DOHH2 (cell line): ENCODE results near the gene KIF26B.

Experiments
- H3F3A ChIP-seq: fragments of 200-600 bp; sonication (generic), shearing (Covaris generic); 2 replicates; pipeline ENCODE4 v1.6.0; 2016; ENCODE audit warnings: antibody characterized with exemption, mild to moderate bottlenecking; ENCODE audit not compliant: control insufficient read depth, insufficient read depth
- H3K27ac ChIP-seq: fragments of 200-600 bp; sonication (generic); 2 replicates; pipeline ENCODE4 v1.5.1; 2014; ENCODE audit warnings: low read depth, mild to moderate bottlenecking, low read length, moderate library complexity
- H3K27me3 ChIP-seq: fragments of 200-600 bp; sonication (generic); 2 replicates; pipeline ENCODE4 v1.6.1; 2014; ENCODE audit warnings: mild to moderate bottlenecking, low read length, mixed read lengths; ENCODE audit not compliant: control insufficient read depth
- H3K36me3 ChIP-seq: fragments of 200-600 bp; sonication (generic); 2 replicates; pipeline ENCODE4 v1.6.1; 2014; ENCODE audit warnings: mild to moderate bottlenecking, low read length, moderate library complexity, mixed read lengths; ENCODE audit not compliant: control insufficient read depth
- H3K4me1 ChIP-seq: fragments of 200-600 bp; sonication (generic); 2 replicates; pipeline ENCODE4 v1.6.1; 2014; ENCODE audit warnings: mild to moderate bottlenecking, low read length, mixed read lengths; ENCODE audit not compliant: control insufficient read depth
- H3K4me2 ChIP-seq: fragments of 200-600 bp; sonication (generic); 2 replicates; pipeline ENCODE4 v1.6.0; 2014; ENCODE audit warnings: mild to moderate bottlenecking, low read length, moderate library complexity
- H3K4me3 ChIP-seq: fragments of 200-600 bp; sonication (generic); 2 replicates; pipeline ENCODE4 v1.5.1; 2014; ENCODE audit warnings: mild to moderate bottlenecking, low read length, mixed read lengths
- H3K79me2 ChIP-seq: fragments of 200-600 bp; sonication (generic); 2 replicates; pipeline ENCODE4 v1.6.1; 2014; ENCODE audit warnings: mild to moderate bottlenecking, low read length, mixed read lengths; ENCODE audit not compliant: control insufficient read depth
- H3K9me2 ChIP-seq: fragments of 200-600 bp; sonication (generic); replicated peaks from 2 replicates; pipeline ENCODE4 v1.6.1; 2014; ENCODE audit warnings: mild to moderate bottlenecking, low read length, mixed read lengths; ENCODE audit not compliant: control insufficient read depth
- H3K9me3 ChIP-seq: fragments of 200-600 bp; sonication (generic); 2 replicates; pipeline ENCODE4 v1.6.1; 2014; ENCODE audit warnings: antibody characterized with exemption, low read length, mixed read lengths; ENCODE audit not compliant: control insufficient read depth, insufficient read depth
- H4K20me1 ChIP-seq: fragments of 200-600 bp; sonication (generic); 2 replicates; pipeline ENCODE4 v1.6.0; 2014; ENCODE audit warnings: low read depth, mild to moderate bottlenecking, antibody characterized with exemption, low read length, moderate library complexity; ENCODE audit not compliant: control insufficient read depth, insufficient read depth
- CTCF ChIP-seq: fragments of 200-600 bp; sonication (generic); IDR thresholded peaks from one replicate; pipeline ENCODE4 v1.5.1; 2014; ENCODE audit warnings: antibody characterized with exemption, mild to moderate bottlenecking, low read depth, low read length; ENCODE audit not compliant: poor library complexity, severe bottlenecking
- EZH2phosphoT487 ChIP-seq: fragments of 200-600 bp; sonication (generic); IDR thresholded peaks from 2 replicates; pipeline ENCODE4 v1.6.1; 2017; ENCODE audit warnings: borderline replicate concordance, mild to moderate bottlenecking, antibody characterized with exemption, low read length, moderate library complexity, mixed read lengths

The KIF26B gene

GRCh38 chr1:245222931-245223595 is 68.3 kb downstream of the KIF26B start:
- Histone ChIP-seq H3F3A (no peaks in the 10 kb centered on the region), H3K9me3 (no peaks in the 10 kb centered on the region), H3K27me3 (no peaks in the 10 kb centered on the region), H3K4me1 (no peaks in the 10 kb centered on the region), H3K4me3 (no peak overlapping the region), H4K20me1 (no peaks in the 10 kb centered on the region), H3K27ac (no peak overlapping the region), H3K79me2 (no peaks in the 10 kb centered on the region), H3K36me3 (no peaks in the 10 kb centered on the region), H3K4me2 (no peak overlapping the region), H3K9me2 (no peaks in the 10 kb centered on the region)
- TF ChIP-seq CTCF (no peak), EZH2phosphoT487 (no peak)

GRCh38 chr1:245225322-245226202 is 70.8 kb downstream of the KIF26B start:
- Histone ChIP-seq H3K4me3 (no peak overlapping the region), H3K9me3 (no peaks in the 10 kb centered on the region), H3F3A (no peaks in the 10 kb centered on the region), H3K4me1 (no peaks in the 10 kb centered on the region), H3K4me2 (no peak overlapping the region), H3K27me3 (no peaks in the 10 kb centered on the region), H3K79me2 (no peaks in the 10 kb centered on the region), H3K27ac (no peak overlapping the region), H4K20me1 (no peaks in the 10 kb centered on the region), H3K36me3 (no peaks in the 10 kb centered on the region), H3K9me2 (no peaks in the 10 kb centered on the region)
- TF ChIP-seq EZH2phosphoT487 (no peak), CTCF (no peak)

GRCh38 chr1:245226203-245226499 is 71.4 kb downstream of the KIF26B start:
- Histone ChIP-seq H3K4me3 (no peak overlapping the region), H3K4me2 (no peak overlapping the region), H3K27me3 (no peaks in the 10 kb centered on the region), H3K36me3 (no peaks in the 10 kb centered on the region), H3K27ac (no peak overlapping the region), H4K20me1 (no peaks in the 10 kb centered on the region), H3K9me2 (no peaks in the 10 kb centered on the region), H3K9me3 (no peaks in the 10 kb centered on the region), H3K79me2 (no peaks in the 10 kb centered on the region), H3K4me1 (no peaks in the 10 kb centered on the region), H3F3A (no peaks in the 10 kb centered on the region)
- TF ChIP-seq CTCF (no peak), EZH2phosphoT487 (no peak)
